MM.1S (cell line): ENCODE results near the gene WDR36.

Experiments used
- EZH2 ChIP-seq: fragments of 300-600 bp; sonication (generic); optimal IDR thresholded peaks from 2 replicates; pipeline ENCODE3; 2017; ENCODE audit warnings: low read depth, mild to moderate bottlenecking, antibody characterized with exemption, low read length, mixed read lengths
- TF ChIP-seq, protein P1 (sequence below): fragments of 300-600 bp; sonication (generic); IDR thresholded peaks from 2 replicates; pipeline ENCODE4 v1.5.1; 2016; ENCODE audit warnings: antibody characterized with exemption, low read length, mixed read lengths

DNA sequence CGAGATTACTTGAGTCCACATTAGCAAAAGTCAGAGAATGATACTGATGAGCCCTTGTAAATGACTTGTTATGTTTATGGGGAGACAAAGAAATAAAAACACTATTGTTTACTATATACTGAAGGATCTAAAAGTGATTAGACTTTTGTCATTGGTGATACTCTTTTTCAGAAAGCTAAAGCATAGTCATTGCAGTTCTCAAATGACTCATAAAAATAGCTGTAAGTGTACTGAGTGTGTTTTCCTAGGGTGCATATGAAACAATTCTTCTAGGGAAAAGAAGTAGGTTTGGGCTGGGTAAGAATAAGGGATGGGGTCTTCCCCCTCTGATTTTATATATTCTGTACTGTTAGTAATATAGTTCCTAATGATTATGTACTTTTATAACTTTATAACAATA lies 32.6 kb downstream of the WDR36 start:
- TF ChIP-seq, protein P1, sequence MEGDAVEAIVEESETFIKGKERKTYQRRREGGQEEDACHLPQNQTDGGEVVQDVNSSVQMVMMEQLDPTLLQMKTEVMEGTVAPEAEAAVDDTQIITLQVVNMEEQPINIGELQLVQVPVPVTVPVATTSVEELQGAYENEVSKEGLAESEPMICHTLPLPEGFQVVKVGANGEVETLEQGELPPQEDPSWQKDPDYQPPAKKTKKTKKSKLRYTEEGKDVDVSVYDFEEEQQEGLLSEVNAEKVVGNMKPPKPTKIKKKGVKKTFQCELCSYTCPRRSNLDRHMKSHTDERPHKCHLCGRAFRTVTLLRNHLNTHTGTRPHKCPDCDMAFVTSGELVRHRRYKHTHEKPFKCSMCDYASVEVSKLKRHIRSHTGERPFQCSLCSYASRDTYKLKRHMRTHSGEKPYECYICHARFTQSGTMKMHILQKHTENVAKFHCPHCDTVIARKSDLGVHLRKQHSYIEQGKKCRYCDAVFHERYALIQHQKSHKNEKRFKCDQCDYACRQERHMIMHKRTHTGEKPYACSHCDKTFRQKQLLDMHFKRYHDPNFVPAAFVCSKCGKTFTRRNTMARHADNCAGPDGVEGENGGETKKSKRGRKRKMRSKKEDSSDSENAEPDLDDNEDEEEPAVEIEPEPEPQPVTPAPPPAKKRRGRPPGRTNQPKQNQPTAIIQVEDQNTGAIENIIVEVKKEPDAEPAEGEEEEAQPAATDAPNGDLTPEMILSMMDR = no peak
- TF ChIP-seq EZH2 = no peak
